ENCODE measurements around the gene SLC22A12. TPM values are rescaled to one million over a fixed set of nuclear protein-coding genes. Genes with fewer than 3 reads are reported as not detected.

SLC22A12 gene
- total and polyA plus RNA-seq, 2 experiments from 2014 or later: not detected

DNA sequence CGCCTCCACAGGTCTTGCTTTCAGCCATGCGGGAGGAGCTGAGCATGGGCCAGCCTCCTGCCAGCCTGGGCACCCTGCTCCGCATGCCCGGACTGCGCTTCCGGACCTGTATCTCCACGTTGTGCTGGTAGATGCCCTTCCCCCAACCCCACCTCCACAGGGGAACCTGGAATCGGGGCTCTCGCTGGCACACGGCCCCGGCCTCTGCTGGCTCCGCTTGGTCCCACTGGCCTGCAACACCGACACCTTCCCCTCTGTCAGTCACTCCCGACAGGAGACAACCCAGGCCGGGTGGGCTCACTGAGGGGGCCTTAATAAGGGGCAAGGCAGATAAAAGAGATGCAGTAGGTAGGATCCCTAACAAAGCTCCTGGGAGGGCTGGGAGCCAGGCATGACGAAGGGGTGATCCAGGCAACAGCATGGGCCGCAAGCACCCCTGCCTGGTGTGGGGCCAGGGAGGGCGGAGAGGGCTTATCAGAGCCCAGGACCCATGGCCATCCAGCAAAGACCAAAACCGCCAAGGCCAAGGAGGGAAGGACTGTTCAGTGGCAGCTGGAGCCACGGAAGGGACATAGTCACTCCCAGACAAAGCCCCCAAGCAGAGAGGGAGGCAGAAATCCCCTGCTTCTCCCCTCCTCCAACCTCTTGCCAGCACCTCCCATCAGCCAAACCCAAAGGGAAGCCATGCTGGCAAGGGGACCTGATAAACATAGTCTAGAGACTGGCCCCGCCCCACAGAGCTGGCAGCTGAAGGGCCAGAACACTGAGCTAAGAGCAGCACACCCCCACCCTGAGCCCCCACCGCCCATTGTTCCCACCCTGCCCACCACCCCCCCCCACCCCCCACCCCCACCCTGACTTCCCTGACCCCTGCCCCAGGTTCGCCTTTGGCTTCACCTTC is 8.0 kb downstream of the SLC22A12 start:
- TF ChIP-seq STAT1 (IDR thresholded peaks at IDR 0.05; ENCODE audit: unreplicated experiment): no peak
- no peak for TF ChIP-seq NANOG (IDR thresholded peaks at IDR 0.05; ENCODE audit: borderline replicate concordance)
- TF ChIP-seq CREB1 (CRISPR knock-in tag; IDR thresholded peaks at IDR 0.05; ENCODE audit: low read depth): no peak
- TF ChIP-seq, protein P1, sequence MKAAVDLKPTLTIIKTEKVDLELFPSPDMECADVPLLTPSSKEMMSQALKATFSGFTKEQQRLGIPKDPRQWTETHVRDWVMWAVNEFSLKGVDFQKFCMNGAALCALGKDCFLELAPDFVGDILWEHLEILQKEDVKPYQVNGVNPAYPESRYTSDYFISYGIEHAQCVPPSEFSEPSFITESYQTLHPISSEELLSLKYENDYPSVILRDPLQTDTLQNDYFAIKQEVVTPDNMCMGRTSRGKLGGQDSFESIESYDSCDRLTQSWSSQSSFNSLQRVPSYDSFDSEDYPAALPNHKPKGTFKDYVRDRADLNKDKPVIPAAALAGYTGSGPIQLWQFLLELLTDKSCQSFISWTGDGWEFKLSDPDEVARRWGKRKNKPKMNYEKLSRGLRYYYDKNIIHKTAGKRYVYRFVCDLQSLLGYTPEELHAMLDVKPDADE (IDR thresholded peaks at IDR 0.05): no peak
- no peak for TF ChIP-seq ZNF114 (CRISPR knock-in tag; IDR thresholded peaks at IDR 0.05)
- no peak for TF ChIP-seq CTCF (conservative IDR thresholded peaks at IDR 0.05; ENCODE audit: low read depth in 2 of 2)
- no peak for TF ChIP-seq EZH2phosphoT487 (IDR thresholded peaks at IDR 0.05; ENCODE audit: unreplicated experiment)
- TF ChIP-seq ZNF331 (CRISPR knock-in tag; IDR thresholded peaks at IDR 0.05; ENCODE audit: low read depth): no peak
- no peak for TF ChIP-seq POLR2AphosphoS5 (IDR thresholded peaks at IDR 0.05; ENCODE audit: low read depth)
- TF ChIP-seq JUNB (IDR thresholded peaks at IDR 0.05; ENCODE audit: unreplicated experiment): no peak
- TF ChIP-seq, protein P2, sequence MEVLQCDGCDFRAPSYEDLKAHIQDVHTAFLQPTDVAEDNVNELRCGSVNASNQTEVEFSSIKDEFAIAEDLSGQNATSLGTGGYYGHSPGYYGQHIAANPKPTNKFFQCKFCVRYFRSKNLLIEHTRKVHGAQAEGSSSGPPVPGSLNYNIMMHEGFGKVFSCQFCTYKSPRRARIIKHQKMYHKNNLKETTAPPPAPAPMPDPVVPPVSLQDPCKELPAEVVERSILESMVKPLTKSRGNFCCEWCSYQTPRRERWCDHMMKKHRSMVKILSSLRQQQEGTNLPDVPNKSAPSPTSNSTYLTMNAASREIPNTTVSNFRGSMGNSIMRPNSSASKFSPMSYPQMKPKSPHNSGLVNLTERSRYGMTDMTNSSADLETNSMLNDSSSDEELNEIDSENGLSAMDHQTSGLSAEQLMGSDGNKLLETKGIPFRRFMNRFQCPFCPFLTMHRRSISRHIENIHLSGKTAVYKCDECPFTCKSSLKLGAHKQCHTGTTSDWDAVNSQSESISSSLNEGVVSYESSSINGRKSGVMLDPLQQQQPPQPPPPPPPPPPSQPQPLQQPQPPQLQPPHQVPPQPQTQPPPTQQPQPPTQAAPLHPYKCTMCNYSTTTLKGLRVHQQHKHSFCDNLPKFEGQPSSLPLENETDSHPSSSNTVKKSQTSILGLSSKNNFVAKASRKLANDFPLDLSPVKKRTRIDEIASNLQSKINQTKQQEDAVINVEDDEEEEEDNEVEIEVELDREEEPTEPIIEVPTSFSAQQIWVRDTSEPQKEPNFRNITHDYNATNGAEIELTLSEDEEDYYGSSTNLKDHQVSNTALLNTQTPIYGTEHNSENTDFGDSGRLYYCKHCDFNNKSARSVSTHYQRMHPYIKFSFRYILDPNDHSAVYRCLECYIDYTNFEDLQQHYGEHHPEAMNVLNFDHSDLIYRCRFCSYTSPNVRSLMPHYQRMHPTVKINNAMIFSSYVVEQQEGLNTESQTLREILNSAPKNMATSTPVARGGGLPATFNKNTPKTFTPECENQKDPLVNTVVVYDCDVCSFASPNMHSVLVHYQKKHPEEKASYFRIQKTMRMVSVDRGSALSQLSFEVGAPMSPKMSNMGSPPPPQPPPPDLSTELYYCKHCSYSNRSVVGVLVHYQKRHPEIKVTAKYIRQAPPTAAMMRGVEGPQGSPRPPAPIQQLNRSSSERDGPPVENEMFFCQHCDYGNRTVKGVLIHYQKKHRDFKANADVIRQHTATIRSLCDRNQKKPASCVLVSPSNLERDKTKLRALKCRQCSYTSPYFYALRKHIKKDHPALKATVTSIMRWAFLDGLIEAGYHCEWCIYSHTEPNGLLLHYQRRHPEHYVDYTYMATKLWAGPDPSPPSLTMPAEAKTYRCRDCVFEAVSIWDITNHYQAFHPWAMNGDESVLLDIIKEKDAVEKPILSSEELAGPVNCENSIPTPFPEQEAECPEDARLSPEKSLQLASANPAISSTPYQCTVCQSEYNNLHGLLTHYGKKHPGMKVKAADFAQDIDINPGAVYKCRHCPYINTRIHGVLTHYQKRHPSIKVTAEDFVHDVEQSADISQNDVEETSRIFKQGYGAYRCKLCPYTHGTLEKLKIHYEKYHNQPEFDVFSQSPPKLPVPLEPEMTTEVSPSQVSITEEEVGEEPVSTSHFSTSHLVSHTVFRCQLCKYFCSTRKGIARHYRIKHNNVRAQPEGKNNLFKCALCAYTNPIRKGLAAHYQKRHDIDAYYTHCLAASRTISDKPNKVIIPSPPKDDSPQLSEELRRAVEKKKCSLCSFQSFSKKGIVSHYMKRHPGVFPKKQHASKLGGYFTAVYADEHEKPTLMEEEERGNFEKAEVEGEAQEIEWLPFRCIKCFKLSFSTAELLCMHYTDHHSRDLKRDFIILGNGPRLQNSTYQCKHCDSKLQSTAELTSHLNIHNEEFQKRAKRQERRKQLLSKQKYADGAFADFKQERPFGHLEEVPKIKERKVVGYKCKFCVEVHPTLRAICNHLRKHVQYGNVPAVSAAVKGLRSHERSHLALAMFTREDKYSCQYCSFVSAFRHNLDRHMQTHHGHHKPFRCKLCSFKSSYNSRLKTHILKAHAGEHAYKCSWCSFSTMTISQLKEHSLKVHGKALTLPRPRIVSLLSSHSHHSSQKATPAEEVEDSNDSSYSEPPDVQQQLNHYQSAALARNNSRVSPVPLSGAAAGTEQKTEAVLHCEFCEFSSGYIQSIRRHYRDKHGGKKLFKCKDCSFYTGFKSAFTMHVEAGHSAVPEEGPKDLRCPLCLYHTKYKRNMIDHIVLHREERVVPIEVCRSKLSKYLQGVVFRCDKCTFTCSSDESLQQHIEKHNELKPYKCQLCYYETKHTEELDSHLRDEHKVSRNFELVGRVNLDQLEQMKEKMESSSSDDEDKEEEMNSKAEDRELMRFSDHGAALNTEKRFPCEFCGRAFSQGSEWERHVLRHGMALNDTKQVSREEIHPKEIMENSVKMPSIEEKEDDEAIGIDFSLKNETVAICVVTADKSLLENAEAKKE (CRISPR knock-in tag; IDR thresholded peaks at IDR 0.05): no peak
- no peak for TF ChIP-seq EZH2 (IDR thresholded peaks at IDR 0.05; ENCODE audit: low read depth, unreplicated experiment)
- TF ChIP-seq, protein P3, sequence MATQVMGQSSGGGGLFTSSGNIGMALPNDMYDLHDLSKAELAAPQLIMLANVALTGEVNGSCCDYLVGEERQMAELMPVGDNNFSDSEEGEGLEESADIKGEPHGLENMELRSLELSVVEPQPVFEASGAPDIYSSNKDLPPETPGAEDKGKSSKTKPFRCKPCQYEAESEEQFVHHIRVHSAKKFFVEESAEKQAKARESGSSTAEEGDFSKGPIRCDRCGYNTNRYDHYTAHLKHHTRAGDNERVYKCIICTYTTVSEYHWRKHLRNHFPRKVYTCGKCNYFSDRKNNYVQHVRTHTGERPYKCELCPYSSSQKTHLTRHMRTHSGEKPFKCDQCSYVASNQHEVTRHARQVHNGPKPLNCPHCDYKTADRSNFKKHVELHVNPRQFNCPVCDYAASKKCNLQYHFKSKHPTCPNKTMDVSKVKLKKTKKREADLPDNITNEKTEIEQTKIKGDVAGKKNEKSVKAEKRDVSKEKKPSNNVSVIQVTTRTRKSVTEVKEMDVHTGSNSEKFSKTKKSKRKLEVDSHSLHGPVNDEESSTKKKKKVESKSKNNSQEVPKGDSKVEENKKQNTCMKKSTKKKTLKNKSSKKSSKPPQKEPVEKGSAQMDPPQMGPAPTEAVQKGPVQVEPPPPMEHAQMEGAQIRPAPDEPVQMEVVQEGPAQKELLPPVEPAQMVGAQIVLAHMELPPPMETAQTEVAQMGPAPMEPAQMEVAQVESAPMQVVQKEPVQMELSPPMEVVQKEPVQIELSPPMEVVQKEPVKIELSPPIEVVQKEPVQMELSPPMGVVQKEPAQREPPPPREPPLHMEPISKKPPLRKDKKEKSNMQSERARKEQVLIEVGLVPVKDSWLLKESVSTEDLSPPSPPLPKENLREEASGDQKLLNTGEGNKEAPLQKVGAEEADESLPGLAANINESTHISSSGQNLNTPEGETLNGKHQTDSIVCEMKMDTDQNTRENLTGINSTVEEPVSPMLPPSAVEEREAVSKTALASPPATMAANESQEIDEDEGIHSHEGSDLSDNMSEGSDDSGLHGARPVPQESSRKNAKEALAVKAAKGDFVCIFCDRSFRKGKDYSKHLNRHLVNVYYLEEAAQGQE (IDR thresholded peaks at IDR 0.05; ENCODE audit: unreplicated experiment): no peak
- H3K4me3 Mint-ChIP-seq: no peak overlapping the region

More for the DNA sequence above, 8.0 kb downstream of the SLC22A12 start:
- Histone ChIP-seq H4K20me1 (replicated peaks; ENCODE audit: insufficient read depth) (no peaks in the 10 kb centered on the region), H3K4me3 (no peak overlapping the region), H3K27ac (ENCODE audit: low read depth) (no peak overlapping the region), H3F3A (replicated peaks; ENCODE audit: low read depth) (no peaks in the 10 kb centered on the region), H3K9me2 (ENCODE audit: insufficient read depth) (0 out of 2 replicates have a peak, but pooled peaks cover 3% of the 10 kb centered on the region), H3K27me3 (ENCODE audit: insufficient read depth) (no peaks in the 10 kb centered on the region), H3K36me3 (ENCODE audit: insufficient read depth) (no peaks in the 10 kb centered on the region), H3K79me2 (replicated peaks; ENCODE audit: insufficient read depth) (no peaks in the 10 kb centered on the region), H2AFZ (0 out of 2 replicates have a peak overlapping the region, but pooled peaks have one; percentile 5), H3K4me2 (no peak overlapping the region), H3K4me1 (ENCODE audit: insufficient read depth) (no peaks in the 10 kb centered on the region)
- peaks cover 6% of the 10 kb centered on the region for H3K27me3 Mint-ChIP-seq (ENCODE audit: insufficient read depth, low read depth, poor library complexity)
- no peaks in the 10 kb centered on the region for H3K4me1 Mint-ChIP-seq
- DNase-seq (ENCODE audit: low spot score) (no peak), ATAC-seq (no peak; the same call in 2 of the 3 replicates)
- no peak overlapping the region for H3K27ac Mint-ChIP-seq
- peaks cover 5% of the 10 kb centered on the region for H3K9me3 Mint-ChIP-seq
- no peaks in the 10 kb centered on the region for H3K36me3 Mint-ChIP-seq (ENCODE audit: low read depth)
